Large intestine (tissue), 12 donors: ENCODE results near the gene FADS6. TPM values are rescaled to one million over a fixed set of nuclear protein-coding genes. Genes with fewer than 3 reads are reported as not detected.

ENCODE experiments used
- DNase-seq, 2 donors: peaks; one replicate each; pipeline versions ENCODE4 v3.0.0 to v3.0.0-alpha.2; 2013
- H3K27ac ChIP-seq: one replicate; pipeline ENCODE4 v1.5.1; 2013; ENCODE audit warnings: low read length
- H3K27me3 ChIP-seq: 2 replicates; pipeline ENCODE4 v1.6.1; 2013; ENCODE audit warnings: low read length; ENCODE audit not compliant: control insufficient read depth, insufficient read depth
- H3K36me3 ChIP-seq: 2 replicates; pipeline ENCODE4 v1.6.1; 2013; ENCODE audit warnings: low read length; ENCODE audit not compliant: control insufficient read depth, insufficient read depth
- H3K4me1 ChIP-seq: one replicate; pipeline ENCODE4 v1.6.1; 2013; ENCODE audit warnings: low read length; ENCODE audit not compliant: control insufficient read depth, insufficient read depth
- H3K4me3 ChIP-seq: one replicate; pipeline ENCODE4 v1.5.1; 2013; ENCODE audit warnings: low read length
- H3K9me3 ChIP-seq: one replicate; pipeline ENCODE4 v1.6.1; 2013; ENCODE audit warnings: mild to moderate bottlenecking, low read depth, low read length, moderate library complexity; ENCODE audit not compliant: control insufficient read depth
- WGBS: methylation state at CpG from one replicate; pipeline ENCODE4 v1.1.5; 2013; ENCODE audit warnings: low lambda C conversion rate; ENCODE audit not compliant: insufficient coverage; 5-methylcytosine and 5-hydroxymethylcytosine counted together
- long read RNA-seq, 11 donors: transcript quantifications; one replicate each; lab custom pipeline, GENCODE V29; 2026
- polyA plus RNA-seq: library from polyadenylated mRNA; unstranded; fragments of 120-200 nt; gene quantifications from one replicate; pipeline ENCODE4 v1.2.1, GENCODE V29; 2013

Gene FADS6
- 14.5 TPM for polyA plus RNA-seq
- long read RNA-seq, donor 1, partial matches to known transcripts = 0 of 1 reads
- long read RNA-seq, donor 1, other reads (novel, unspliced or antisense) = 0 of 1 reads
- long read RNA-seq, donor 2, partial matches to known transcripts = 0 of 1 reads
- long read RNA-seq, donor 2, other reads (novel, unspliced or antisense) = 0 of 1 reads
- long read RNA-seq, donor 3 = 0 reads
- long read RNA-seq, donor 4, partial matches to known transcripts = 0 of 2 reads
- long read RNA-seq, donor 4, other reads (novel, unspliced or antisense) = 0 of 2 reads
- long read RNA-seq, donor 5, partial matches to known transcripts = 0 of 2 reads
- long read RNA-seq, donor 5, other reads (novel, unspliced or antisense) = 0 of 2 reads
- long read RNA-seq, donor 6, transcript FADS6-203 (6 exons, 2,154 nt) = major isoform, 7 of 7 reads
- long read RNA-seq, donor 6, partial matches to known transcripts = 0 of 7 reads
- long read RNA-seq, donor 6, other reads (novel, unspliced or antisense) = 0 of 7 reads
- long read RNA-seq, donor 7, partial matches to known transcripts = 0 of 3 reads
- long read RNA-seq, donor 7, other reads (novel, unspliced or antisense) = 0 of 3 reads
- long read RNA-seq, donor 8, transcript FADS6-203 (6 exons, 2,154 nt) = major isoform, 5 of 5 reads
- long read RNA-seq, donor 8, partial matches to known transcripts = 0 of 5 reads
- long read RNA-seq, donor 8, other reads (novel, unspliced or antisense) = 0 of 5 reads
- long read RNA-seq, donor 9, partial matches to known transcripts = 0 of 3 reads
- long read RNA-seq, donor 9, other reads (novel, unspliced or antisense) = 0 of 3 reads
- long read RNA-seq, donor 10, partial matches to known transcripts = 0 of 3 reads
- long read RNA-seq, donor 10, other reads (novel, unspliced or antisense) = 0 of 3 reads
- long read RNA-seq, donor 11, partial matches to known transcripts = 0 of 2 reads
- long read RNA-seq, donor 11, other reads (novel, unspliced or antisense) = 0 of 2 reads

- WGBS = 60% methylated on average over 2 of the region's 86 CpGs
- Histone ChIP-seq H3K4me3 (peak within 1 kb of the TSS; percentile 56), H3K27ac (no peak within 1 kb of the TSS), H3K9me3 (no peaks in the 10 kb centered on the region), H3K36me3 (no peaks in the 10 kb centered on the region), H3K4me1 (peaks cover 13% of the 10 kb centered on the region), H3K27me3 (peaks cover 49% of the 10 kb centered on the region)
- DNase-seq = peak; percentile 70 to 86
Observed at GRCh38 chr17:74892974-74893911, at the start of gene FADS6. Gene FADS6, minus strand, starts transcription at chr17:74893633. Its CDS starts 38 bp downstream, at chr17:74893595.

GRCh38 chr17:74941128-74941725 lies 47.8 kb upstream of the FADS6 start:
- Histone ChIP-seq H3K9me3 (peaks cover 2% of the 10 kb centered on the region), H3K27ac (no peak overlapping the region), H3K27me3 (peaks cover 45% of the 10 kb centered on the region), H3K36me3 (no peaks in the 10 kb centered on the region), H3K4me1 (peaks cover 29% of the 10 kb centered on the region), H3K4me3 (no peak overlapping the region)
- WGBS = no CpG with 5 or more reads among the region's 21 CpGs
- DNase-seq = no peak

- DNase-seq = no peak
- no peak overlapping the region for H3K4me3 ChIP-seq
- no peaks in the 10 kb centered on the region for H3K36me3 ChIP-seq
- no CpG with 5 or more reads among the region's 8 CpGs for WGBS
- peaks cover 36% of the 10 kb centered on the region for H3K4me1 ChIP-seq
- no peak overlapping the region for H3K27ac ChIP-seq
- peaks cover 8% of the 10 kb centered on the region for H3K9me3 ChIP-seq
- peaks cover 61% of the 10 kb centered on the region for H3K27me3 ChIP-seq
Observed at GRCh38 chr17:74939534-74939933, 46.1 kb upstream of the FADS6 start.

GRCh38 chr17:74938194-74938950 lies 44.9 kb upstream of the FADS6 start:
- Histone ChIP-seq H3K9me3 (peaks cover 8% of the 10 kb centered on the region), H3K36me3 (no peaks in the 10 kb centered on the region), H3K27ac (peak overlapping the region; percentile 44), H3K27me3 (peaks cover 65% of the 10 kb centered on the region), H3K4me3 (no peak overlapping the region), H3K4me1 (peaks cover 36% of the 10 kb centered on the region)
- peak; percentile 76 to 88 for DNase-seq
- WGBS = 100% methylated on average over 1 of the region's 8 CpGs

- Histone ChIP-seq H3K27ac (peak overlapping the region; percentile 37), H3K9me3 (peaks cover 8% of the 10 kb centered on the region), H3K27me3 (peaks cover 72% of the 10 kb centered on the region), H3K4me3 (no peak overlapping the region), H3K4me1 (peaks cover 36% of the 10 kb centered on the region), H3K36me3 (no peaks in the 10 kb centered on the region)
- no CpG with 5 or more reads among the region's 11 CpGs for WGBS
- DNase-seq = no peak
Observed at GRCh38 chr17:74937064-74938051, 43.9 kb upstream of the FADS6 start.

- Histone ChIP-seq H3K4me3 (no peak overlapping the region), H3K4me1 (peaks cover 36% of the 10 kb centered on the region), H3K27ac (no peak overlapping the region), H3K36me3 (no peaks in the 10 kb centered on the region), H3K9me3 (peaks cover 8% of the 10 kb centered on the region), H3K27me3 (peaks cover 75% of the 10 kb centered on the region)
- no CpG with 5 or more reads among the region's 12 CpGs for WGBS
- no peak for DNase-seq
Observed at GRCh38 chr17:74936470-74936799, 43.0 kb upstream of the FADS6 start.

- Histone ChIP-seq H3K4me3 (peak within 1 kb of the TSS; percentile 32), H3K27me3 (peaks cover 76% of the 10 kb centered on the region), H3K36me3 (no peaks in the 10 kb centered on the region), H3K27ac (no peak within 1 kb of the TSS), H3K4me1 (peaks cover 36% of the 10 kb centered on the region), H3K9me3 (peaks cover 8% of the 10 kb centered on the region)
- no CpG with 5 or more reads among the region's 78 CpGs for WGBS
- no peak for DNase-seq
Observed at GRCh38 chr17:74935585-74936469, 42.4 kb upstream of the FADS6 start, which contains the start of gene OTOP3. Gene OTOP3, plus strand, starts transcription at chr17:74935898. Its CDS starts 24 bp downstream, at chr17:74935922.

- Histone ChIP-seq H3K36me3 (no peaks in the 10 kb centered on the region), H3K4me1 (peaks cover 36% of the 10 kb centered on the region), H3K27ac (no peak overlapping the region), H3K4me3 (no peak overlapping the region), H3K27me3 (peaks cover 79% of the 10 kb centered on the region), H3K9me3 (peaks cover 8% of the 10 kb centered on the region)
- WGBS = no CpG with 5 or more reads among the region's 3 CpGs
- DNase-seq = no peak
Observed at GRCh38 chr17:74935048-74935447, 41.6 kb upstream of the FADS6 start.
